Measurements from ENCODE around the gene CMTM1.
"Not testable (repeated sequence)": the region's sequence is repeated elsewhere in the genome, so short reads cannot be mapped to it uniquely, and the experiment has no call there.

CMTM1 gene

GRCh38 chr16:66588981-66589713 lies 22.9 kb downstream of the CMTM1 start:
- ATAC-seq (peak; percentile 97), DNase-seq (ENCODE audit: low spot score in 2 of 2) (peak in 1 of 2 donors; percentile 71)
- Mint-ChIP-seq H3K4me1 (peaks cover 17% of the 10 kb centered on the region), H3K4me3 (peak overlapping the region; percentile 65), H3K9me3 (no peaks in the 10 kb centered on the region), H3K27ac (peak overlapping the region; percentile 43), H3K36me3 (peaks cover 7% of the 10 kb centered on the region)

- peak overlapping the region; percentile 65 for H3K4me3 Mint-ChIP-seq
- ATAC-seq = no peak
- DNase-seq (ENCODE audit: low spot score in 2 of 2) = no peak
- no peaks in the 10 kb centered on the region for H3K9me3 Mint-ChIP-seq
- peaks cover 17% of the 10 kb centered on the region for H3K4me1 Mint-ChIP-seq
- peaks cover 7% of the 10 kb centered on the region for H3K36me3 Mint-ChIP-seq
- no peak overlapping the region for H3K27ac Mint-ChIP-seq
Observed at GRCh38 chr16:66590322-66590721, 24.1 kb downstream of the CMTM1 start.

GRCh38 chr16:66591018-66591417 lies 24.8 kb downstream of the CMTM1 start:
- Mint-ChIP-seq H3K4me1 (peaks cover 17% of the 10 kb centered on the region), H3K4me3 (no peak overlapping the region), H3K27ac (no peak overlapping the region)

GRCh38 chr16:66592241-66592640 lies 26.0 kb downstream of the CMTM1 start:
- Mint-ChIP-seq H3K4me1 (peaks cover 27% of the 10 kb centered on the region), H3K27ac (peak overlapping the region; percentile 48), H3K9me3 (no peaks in the 10 kb centered on the region), H3K36me3 (peaks cover 7% of the 10 kb centered on the region), H3K4me3 (no peak overlapping the region)
- DNase-seq (ENCODE audit: low spot score in 2 of 2) (no peak), ATAC-seq (no peak)

More at GRCh38 chr16:66591018-66591417, 24.8 kb downstream of the CMTM1 start:
- no peak for DNase-seq (ENCODE audit: low spot score in 2 of 2)
- no peaks in the 10 kb centered on the region for H3K9me3 Mint-ChIP-seq
- no peak for ATAC-seq
- H3K36me3 Mint-ChIP-seq = peaks cover 7% of the 10 kb centered on the region

- H3K4me3 Mint-ChIP-seq = no peak overlapping the region
- DNase-seq (ENCODE audit: low spot score in 2 of 2) (no peak), ATAC-seq (no peak)
- peaks cover 32% of the 10 kb centered on the region for H3K4me1 Mint-ChIP-seq
- H3K36me3 Mint-ChIP-seq = peaks cover 7% of the 10 kb centered on the region
- H3K9me3 Mint-ChIP-seq = no peaks in the 10 kb centered on the region
- no peak overlapping the region for H3K27ac Mint-ChIP-seq
Observed at GRCh38 chr16:66592814-66593213, 26.6 kb downstream of the CMTM1 start.

GRCh38 chr16:66594739-66595138 lies 28.5 kb downstream of the CMTM1 start:
- no peaks in the 10 kb centered on the region for H3K36me3 Mint-ChIP-seq
- no peak overlapping the region for H3K27ac Mint-ChIP-seq
- DNase-seq (ENCODE audit: low spot score in 2 of 2) (no peak), ATAC-seq (no peak)
- no peak overlapping the region for H3K4me3 Mint-ChIP-seq
- H3K9me3 Mint-ChIP-seq = no peaks in the 10 kb centered on the region
- H3K4me1 Mint-ChIP-seq = peaks cover 36% of the 10 kb centered on the region

GRCh38 chr16:66596559-66596958 lies 30.3 kb downstream of the CMTM1 start:
- not testable (repeated sequence) for H3K4me3 Mint-ChIP-seq, H3K36me3 Mint-ChIP-seq

GRCh38 chr16:66596986-66597848 lies 31.0 kb downstream of the CMTM1 start:
- no peaks in the 10 kb centered on the region for H3K36me3 Mint-ChIP-seq
- no peaks in the 10 kb centered on the region for H3K9me3 Mint-ChIP-seq
- peak overlapping the region; percentile 14 for H3K4me3 Mint-ChIP-seq
- peak overlapping the region; percentile 38 for H3K27ac Mint-ChIP-seq
- peaks cover 30% of the 10 kb centered on the region for H3K4me1 Mint-ChIP-seq
- DNase-seq (ENCODE audit: low spot score in 2 of 2) (no peak), ATAC-seq (peak; percentile 83)

More at GRCh38 chr16:66596559-66596958, 30.3 kb downstream of the CMTM1 start:
- Mint-ChIP-seq H3K27ac (peak overlapping the region; percentile 38), H3K4me1 (peaks cover 30% of the 10 kb centered on the region)
- not testable (repeated sequence) for DNase-seq (ENCODE audit: low spot score in 2 of 2); H3K9me3 Mint-ChIP-seq; ATAC-seq

- no peaks in the 10 kb centered on the region for H3K36me3 Mint-ChIP-seq
- H3K4me3 Mint-ChIP-seq = peak overlapping the region; percentile 6
- no peaks in the 10 kb centered on the region for H3K9me3 Mint-ChIP-seq
- peak; percentile 69 for ATAC-seq
- no peak overlapping the region for H3K27ac Mint-ChIP-seq
- no peak for DNase-seq (ENCODE audit: low spot score in 2 of 2)
- H3K4me1 Mint-ChIP-seq = peaks cover 34% of the 10 kb centered on the region
Observed at GRCh38 chr16:66598111-66598510, 31.9 kb downstream of the CMTM1 start.

- no peak for DNase-seq (ENCODE audit: low spot score in 2 of 2)
- H3K4me1 Mint-ChIP-seq = peaks cover 44% of the 10 kb centered on the region
- no peak overlapping the region for H3K27ac Mint-ChIP-seq
- ATAC-seq = no peak
- H3K9me3 Mint-ChIP-seq = no peaks in the 10 kb centered on the region
- H3K4me3 Mint-ChIP-seq = no peak overlapping the region
- H3K36me3 Mint-ChIP-seq = peaks cover 11% of the 10 kb centered on the region
Observed at GRCh38 chr16:66599726-66600125, 33.5 kb downstream of the CMTM1 start.

GRCh38 chr16:66600477-66600876 lies 34.2 kb downstream of the CMTM1 start:
- peaks cover 11% of the 10 kb centered on the region for H3K36me3 Mint-ChIP-seq
- H3K4me1 Mint-ChIP-seq = peaks cover 44% of the 10 kb centered on the region
- H3K27ac Mint-ChIP-seq = peak overlapping the region; percentile 12
- no peaks in the 10 kb centered on the region for H3K9me3 Mint-ChIP-seq
- no peak for DNase-seq (ENCODE audit: low spot score in 2 of 2)
- no peak for ATAC-seq
- H3K4me3 Mint-ChIP-seq = no peak overlapping the region

GRCh38 chr16:66601471-66601870 lies 35.2 kb downstream of the CMTM1 start:
- no peak for DNase-seq (ENCODE audit: low spot score in 2 of 2)
- Mint-ChIP-seq H3K9me3 (no peaks in the 10 kb centered on the region), H3K27ac (peak overlapping the region; percentile 12), H3K4me1 (peaks cover 50% of the 10 kb centered on the region), H3K36me3 (peaks cover 11% of the 10 kb centered on the region), H3K4me3 (no peak overlapping the region)
- ATAC-seq = no peak

- H3K4me1 Mint-ChIP-seq = peaks cover 53% of the 10 kb centered on the region
- peak; percentile 46 to 85 for DNase-seq (ENCODE audit: low spot score in 2 of 2)
- ATAC-seq = peak; percentile 70
- peaks cover 34% of the 10 kb centered on the region for H3K36me3 Mint-ChIP-seq
- H3K9me3 Mint-ChIP-seq = no peaks in the 10 kb centered on the region
- peak overlapping the region; percentile 88 for H3K4me3 Mint-ChIP-seq
- peak overlapping the region; percentile 93 for H3K27ac Mint-ChIP-seq
Observed at GRCh38 chr16:66603537-66604375, 37.5 kb downstream of the CMTM1 start.

- Mint-ChIP-seq H3K4me1 (peaks cover 51% of the 10 kb centered on the region), H3K4me3 (peak within 1 kb of the TSS; percentile 88), H3K36me3 (peaks cover 42% of the 10 kb centered on the region), H3K27ac (peak within 1 kb of the TSS; percentile 93), H3K9me3 (no peaks in the 10 kb centered on the region)
- ATAC-seq (peak; percentile 77), DNase-seq (ENCODE audit: low spot score in 2 of 2) (peak; percentile 78 to 92)
Observed at GRCh38 chr16:66604376-66605176, 38.3 kb downstream of the CMTM1 start, which contains the start of gene CMTM3. CMTM3 (plus strand) TSS chr16:66604704; CDS start chr16:66604806, 102 bp downstream.
